IPS-20b (cell line): ENCODE measurements around the gene TUBGCP6.
"Not testable (repeated sequence)": the region's sequence is repeated elsewhere in the genome, so short reads cannot be mapped to it uniquely, and the experiment has no call there.

Experiments used
- H3K27ac ChIP-seq: one replicate; pipeline ENCODE4 v1.5.1; 2013; ENCODE audit warnings: low read length
- H3K27me3 ChIP-seq: 2 replicates; pipeline ENCODE4 v1.6.1; 2013; ENCODE audit warnings: mild to moderate bottlenecking, low read length, inconsistent platforms; ENCODE audit not compliant: insufficient read depth
- H3K36me3 ChIP-seq: 2 replicates; pipeline ENCODE4 v1.6.1; 2013; ENCODE audit warnings: low read depth, mild to moderate bottlenecking, inconsistent platforms, low read length, moderate library complexity; ENCODE audit not compliant: insufficient read depth
- H3K4me1 ChIP-seq: 2 replicates; pipeline ENCODE4 v1.6.1; 2013; ENCODE audit warnings: mild to moderate bottlenecking, control low read depth, inconsistent platforms, low read length, moderate library complexity; ENCODE audit not compliant: insufficient read depth
- H3K4me3 ChIP-seq: 2 replicates; pipeline ENCODE4 v1.5.1; 2013; ENCODE audit warnings: mild to moderate bottlenecking, low read length, inconsistent platforms
- H3K9ac ChIP-seq: 2 replicates; pipeline ENCODE4 v1.6.1; 2013; ENCODE audit warnings: low read depth, mild to moderate bottlenecking, inconsistent platforms, low read length, moderate library complexity
- H3K9me3 ChIP-seq: 2 replicates; pipeline ENCODE4 v1.6.1; 2013; ENCODE audit warnings: mild to moderate bottlenecking, low read depth, low read length, inconsistent platforms; ENCODE audit not compliant: insufficient read depth

The TUBGCP6 gene

GRCh38 chr22:50169181-50169759, 75.6 kb downstream of the TUBGCP6 start:
- no peaks in the 10 kb centered on the region for H3K4me1 ChIP-seq
- H3K36me3 ChIP-seq = no peaks in the 10 kb centered on the region
- no peak overlapping the region for H3K27ac ChIP-seq
- no peak overlapping the region for H3K9ac ChIP-seq
- peaks cover 41% of the 10 kb centered on the region for H3K27me3 ChIP-seq
- no peak overlapping the region for H3K4me3 ChIP-seq
- H3K9me3 ChIP-seq = no peaks in the 10 kb centered on the region

GRCh38 chr22:50168490-50169180, 76.2 kb downstream of the TUBGCP6 start:
- not testable (repeated sequence) for H3K4me3 ChIP-seq, H3K9ac ChIP-seq, H3K4me1 ChIP-seq, H3K36me3 ChIP-seq, H3K27ac ChIP-seq, H3K9me3 ChIP-seq
- H3K27me3 ChIP-seq = peaks cover 41% of the 10 kb centered on the region

- no peak overlapping the region for H3K27ac ChIP-seq
- H3K4me3 ChIP-seq = no peak overlapping the region
- H3K4me1 ChIP-seq = no peaks in the 10 kb centered on the region
- H3K9me3 ChIP-seq = no peaks in the 10 kb centered on the region
- no peaks in the 10 kb centered on the region for H3K36me3 ChIP-seq
- no peak overlapping the region for H3K9ac ChIP-seq
- H3K27me3 ChIP-seq = peaks cover 41% of the 10 kb centered on the region
Measured at GRCh38 chr22:50167689-50168489, 76.9 kb downstream of the TUBGCP6 start.
